Measurements from ENCODE around the gene HIGD1C.

GRCh38 chr12:51005671-51006070 lies 53.3 kb downstream of the HIGD1C start:
- TF ChIP-seq POLR2AphosphoS5 (IDR thresholded peaks at IDR 0.05; ENCODE audit: low read depth): no peak
- TF ChIP-seq, protein P1, sequence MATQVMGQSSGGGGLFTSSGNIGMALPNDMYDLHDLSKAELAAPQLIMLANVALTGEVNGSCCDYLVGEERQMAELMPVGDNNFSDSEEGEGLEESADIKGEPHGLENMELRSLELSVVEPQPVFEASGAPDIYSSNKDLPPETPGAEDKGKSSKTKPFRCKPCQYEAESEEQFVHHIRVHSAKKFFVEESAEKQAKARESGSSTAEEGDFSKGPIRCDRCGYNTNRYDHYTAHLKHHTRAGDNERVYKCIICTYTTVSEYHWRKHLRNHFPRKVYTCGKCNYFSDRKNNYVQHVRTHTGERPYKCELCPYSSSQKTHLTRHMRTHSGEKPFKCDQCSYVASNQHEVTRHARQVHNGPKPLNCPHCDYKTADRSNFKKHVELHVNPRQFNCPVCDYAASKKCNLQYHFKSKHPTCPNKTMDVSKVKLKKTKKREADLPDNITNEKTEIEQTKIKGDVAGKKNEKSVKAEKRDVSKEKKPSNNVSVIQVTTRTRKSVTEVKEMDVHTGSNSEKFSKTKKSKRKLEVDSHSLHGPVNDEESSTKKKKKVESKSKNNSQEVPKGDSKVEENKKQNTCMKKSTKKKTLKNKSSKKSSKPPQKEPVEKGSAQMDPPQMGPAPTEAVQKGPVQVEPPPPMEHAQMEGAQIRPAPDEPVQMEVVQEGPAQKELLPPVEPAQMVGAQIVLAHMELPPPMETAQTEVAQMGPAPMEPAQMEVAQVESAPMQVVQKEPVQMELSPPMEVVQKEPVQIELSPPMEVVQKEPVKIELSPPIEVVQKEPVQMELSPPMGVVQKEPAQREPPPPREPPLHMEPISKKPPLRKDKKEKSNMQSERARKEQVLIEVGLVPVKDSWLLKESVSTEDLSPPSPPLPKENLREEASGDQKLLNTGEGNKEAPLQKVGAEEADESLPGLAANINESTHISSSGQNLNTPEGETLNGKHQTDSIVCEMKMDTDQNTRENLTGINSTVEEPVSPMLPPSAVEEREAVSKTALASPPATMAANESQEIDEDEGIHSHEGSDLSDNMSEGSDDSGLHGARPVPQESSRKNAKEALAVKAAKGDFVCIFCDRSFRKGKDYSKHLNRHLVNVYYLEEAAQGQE (IDR thresholded peaks at IDR 0.05; ENCODE audit: unreplicated experiment): no peak
- TF ChIP-seq, protein P2, sequence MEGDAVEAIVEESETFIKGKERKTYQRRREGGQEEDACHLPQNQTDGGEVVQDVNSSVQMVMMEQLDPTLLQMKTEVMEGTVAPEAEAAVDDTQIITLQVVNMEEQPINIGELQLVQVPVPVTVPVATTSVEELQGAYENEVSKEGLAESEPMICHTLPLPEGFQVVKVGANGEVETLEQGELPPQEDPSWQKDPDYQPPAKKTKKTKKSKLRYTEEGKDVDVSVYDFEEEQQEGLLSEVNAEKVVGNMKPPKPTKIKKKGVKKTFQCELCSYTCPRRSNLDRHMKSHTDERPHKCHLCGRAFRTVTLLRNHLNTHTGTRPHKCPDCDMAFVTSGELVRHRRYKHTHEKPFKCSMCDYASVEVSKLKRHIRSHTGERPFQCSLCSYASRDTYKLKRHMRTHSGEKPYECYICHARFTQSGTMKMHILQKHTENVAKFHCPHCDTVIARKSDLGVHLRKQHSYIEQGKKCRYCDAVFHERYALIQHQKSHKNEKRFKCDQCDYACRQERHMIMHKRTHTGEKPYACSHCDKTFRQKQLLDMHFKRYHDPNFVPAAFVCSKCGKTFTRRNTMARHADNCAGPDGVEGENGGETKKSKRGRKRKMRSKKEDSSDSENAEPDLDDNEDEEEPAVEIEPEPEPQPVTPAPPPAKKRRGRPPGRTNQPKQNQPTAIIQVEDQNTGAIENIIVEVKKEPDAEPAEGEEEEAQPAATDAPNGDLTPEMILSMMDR (conservative IDR thresholded peaks at IDR 0.05; ENCODE audit: low read depth in 2 of 2): no peak
